ENCODE measurements around the gene UGT1A1.

The UGT1A1 gene

DNA sequence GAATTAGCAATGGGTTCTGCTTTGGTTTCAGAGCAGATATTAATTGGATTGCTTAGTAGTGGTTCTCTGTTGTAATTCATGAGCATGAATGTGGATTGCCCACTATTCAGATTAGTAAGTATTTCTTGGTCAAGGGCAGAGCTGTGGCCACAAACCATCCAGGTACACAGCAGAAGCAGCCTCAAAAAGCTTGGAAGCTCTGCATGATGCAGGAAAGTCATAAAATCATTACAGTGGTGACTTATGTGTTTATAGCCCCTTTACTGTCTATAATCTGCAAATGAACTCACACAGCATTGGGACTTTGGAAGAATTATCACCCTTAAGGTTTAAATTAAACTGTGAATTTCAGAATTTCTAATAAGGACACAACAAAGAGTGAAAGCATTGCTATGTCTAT, 1.9 kb upstream of the UGT1A1 start:
- TF ChIP-seq, protein P1, sequence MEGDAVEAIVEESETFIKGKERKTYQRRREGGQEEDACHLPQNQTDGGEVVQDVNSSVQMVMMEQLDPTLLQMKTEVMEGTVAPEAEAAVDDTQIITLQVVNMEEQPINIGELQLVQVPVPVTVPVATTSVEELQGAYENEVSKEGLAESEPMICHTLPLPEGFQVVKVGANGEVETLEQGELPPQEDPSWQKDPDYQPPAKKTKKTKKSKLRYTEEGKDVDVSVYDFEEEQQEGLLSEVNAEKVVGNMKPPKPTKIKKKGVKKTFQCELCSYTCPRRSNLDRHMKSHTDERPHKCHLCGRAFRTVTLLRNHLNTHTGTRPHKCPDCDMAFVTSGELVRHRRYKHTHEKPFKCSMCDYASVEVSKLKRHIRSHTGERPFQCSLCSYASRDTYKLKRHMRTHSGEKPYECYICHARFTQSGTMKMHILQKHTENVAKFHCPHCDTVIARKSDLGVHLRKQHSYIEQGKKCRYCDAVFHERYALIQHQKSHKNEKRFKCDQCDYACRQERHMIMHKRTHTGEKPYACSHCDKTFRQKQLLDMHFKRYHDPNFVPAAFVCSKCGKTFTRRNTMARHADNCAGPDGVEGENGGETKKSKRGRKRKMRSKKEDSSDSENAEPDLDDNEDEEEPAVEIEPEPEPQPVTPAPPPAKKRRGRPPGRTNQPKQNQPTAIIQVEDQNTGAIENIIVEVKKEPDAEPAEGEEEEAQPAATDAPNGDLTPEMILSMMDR (IDR thresholded peaks at IDR 0.05): no peak

DNA sequence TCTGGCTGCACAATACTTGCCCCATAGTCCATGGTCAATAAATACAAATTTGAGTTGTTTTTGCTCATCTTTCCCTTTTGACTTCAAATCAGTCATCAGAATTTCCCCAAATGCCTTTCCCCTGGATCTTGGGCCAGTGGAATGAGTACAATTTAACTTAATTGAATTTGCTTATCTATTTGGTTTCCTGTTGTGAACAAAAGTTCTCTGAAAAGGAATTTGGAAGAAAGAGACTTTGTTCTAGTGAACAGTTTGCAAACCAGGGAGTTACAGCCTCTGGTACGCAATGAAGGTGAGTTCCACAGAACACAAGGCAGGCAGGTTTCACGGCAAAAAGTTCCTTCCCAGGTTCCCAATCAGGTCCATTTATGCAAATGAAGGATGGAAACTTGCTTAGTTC, 1.2 kb upstream of the UGT1A1 start:
- TF ChIP-seq, protein P1 (IDR thresholded peaks at IDR 0.05): no peak

DNA sequence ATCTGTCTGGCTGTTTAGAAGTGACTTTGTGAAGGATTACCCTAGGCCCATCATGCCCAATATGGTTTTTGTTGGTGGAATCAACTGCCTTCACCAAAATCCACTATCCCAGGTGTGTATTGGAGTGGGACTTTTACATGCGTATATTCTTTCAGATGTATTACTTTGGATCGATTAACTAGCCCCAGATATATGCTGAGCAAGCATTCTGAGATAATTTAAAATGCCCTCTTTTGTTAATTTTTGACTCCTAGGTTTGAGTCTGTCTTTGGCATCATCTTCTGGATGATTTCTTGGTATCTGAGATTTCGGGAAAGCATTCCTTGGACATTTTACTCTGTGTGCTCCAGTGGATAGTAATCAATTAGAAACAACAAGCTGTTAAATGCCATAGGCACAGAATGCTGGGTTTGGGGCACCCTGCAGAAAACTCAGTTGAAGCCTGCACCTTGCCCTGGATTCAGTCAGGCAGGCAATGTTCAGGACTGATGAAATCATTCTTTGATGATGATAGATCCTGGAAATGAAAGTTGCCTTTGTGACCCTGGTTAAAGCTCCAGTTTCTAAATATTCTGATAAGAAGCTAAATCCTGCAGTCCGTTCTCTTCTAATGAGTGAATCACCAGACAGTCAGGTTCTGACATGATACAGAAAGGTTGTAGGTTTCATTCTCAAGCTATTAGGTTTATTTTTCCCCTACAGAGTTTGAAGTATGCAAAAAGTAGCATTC, 1.1 kb downstream of the UGT1A1 start:
- TF ChIP-seq, protein P1 (IDR thresholded peaks at IDR 0.05): no peak

DNA sequence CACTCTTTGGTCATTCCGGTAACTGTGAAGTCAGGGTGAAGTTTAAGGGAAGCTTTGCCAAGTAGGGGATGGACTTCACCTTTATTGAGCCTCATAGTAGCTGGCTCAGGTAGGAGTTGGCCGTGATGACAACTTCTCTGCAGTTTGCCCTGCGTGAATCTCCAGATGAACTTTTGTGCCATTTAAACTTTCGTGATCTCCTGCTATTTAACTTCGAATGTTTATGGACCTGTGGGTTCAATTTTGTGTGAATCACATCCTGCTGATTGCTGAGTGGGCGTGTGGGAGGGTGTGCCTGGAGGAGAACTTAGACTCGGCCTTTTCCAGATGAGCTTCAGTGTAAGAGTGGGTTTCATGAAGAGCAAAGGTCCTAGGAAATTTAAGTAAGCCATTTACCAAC, 4.2 kb downstream of the UGT1A1 start:
- TF ChIP-seq, protein P1 (IDR thresholded peaks at IDR 0.05): no peak

DNA sequence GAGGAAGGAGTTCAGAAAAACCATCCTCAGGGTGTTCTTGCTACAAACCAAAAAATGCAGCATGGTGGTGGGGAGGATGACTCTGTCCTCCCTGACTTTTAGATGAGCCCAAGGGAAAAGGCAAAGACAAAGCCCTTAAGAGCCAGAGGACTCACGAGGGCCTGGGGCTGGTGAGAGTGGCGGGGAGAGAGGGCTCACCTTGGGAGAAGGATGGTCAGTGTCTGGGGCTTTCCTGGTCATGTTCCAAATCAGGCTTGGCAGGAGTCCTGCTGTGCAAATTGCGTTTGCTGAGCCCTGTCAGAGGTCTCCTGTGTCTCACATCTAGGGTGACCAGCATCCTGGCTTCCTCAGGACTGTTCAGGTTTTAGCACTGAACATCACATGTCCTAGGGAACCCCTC, 4.7 kb downstream of the UGT1A1 start:
- TF ChIP-seq, protein P1 (IDR thresholded peaks at IDR 0.05): no peak

DNA sequence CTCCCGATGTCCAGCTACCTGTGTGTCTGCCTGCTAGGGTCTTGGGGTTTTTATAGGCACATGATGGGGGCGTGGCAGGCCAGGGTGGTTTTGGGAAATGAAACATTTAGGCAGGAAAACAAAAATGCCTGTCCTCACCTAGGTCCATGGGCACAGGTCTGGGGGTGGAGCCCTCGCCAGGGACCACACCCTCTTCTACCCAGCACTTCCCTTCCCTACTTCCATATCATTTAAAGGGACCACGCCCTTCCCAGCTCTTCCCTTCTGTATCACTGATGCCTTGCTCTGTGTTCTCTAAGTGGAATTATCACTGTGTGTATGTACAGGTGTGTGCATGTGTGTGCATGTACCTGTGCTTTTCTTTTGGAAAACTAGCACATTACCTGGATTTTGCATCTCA, 6.3 kb downstream of the UGT1A1 start:
- TF ChIP-seq, protein P1 (IDR thresholded peaks at IDR 0.05): no peak

DNA sequence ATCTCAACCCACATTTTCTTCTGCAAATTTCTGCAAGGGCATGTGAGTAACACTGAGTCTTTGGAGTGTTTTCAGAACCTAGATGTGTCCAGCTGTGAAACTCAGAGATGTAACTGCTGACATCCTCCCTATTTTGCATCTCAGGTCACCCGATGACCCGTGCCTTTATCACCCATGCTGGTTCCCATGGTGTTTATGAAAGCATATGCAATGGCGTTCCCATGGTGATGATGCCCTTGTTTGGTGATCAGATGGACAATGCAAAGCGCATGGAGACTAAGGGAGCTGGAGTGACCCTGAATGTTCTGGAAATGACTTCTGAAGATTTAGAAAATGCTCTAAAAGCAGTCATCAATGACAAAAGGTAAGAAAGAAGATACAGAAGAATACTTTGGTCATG, 8.0 kb downstream of the UGT1A1 start:
- TF ChIP-seq, protein P1 (IDR thresholded peaks at IDR 0.05): no peak

DNA sequence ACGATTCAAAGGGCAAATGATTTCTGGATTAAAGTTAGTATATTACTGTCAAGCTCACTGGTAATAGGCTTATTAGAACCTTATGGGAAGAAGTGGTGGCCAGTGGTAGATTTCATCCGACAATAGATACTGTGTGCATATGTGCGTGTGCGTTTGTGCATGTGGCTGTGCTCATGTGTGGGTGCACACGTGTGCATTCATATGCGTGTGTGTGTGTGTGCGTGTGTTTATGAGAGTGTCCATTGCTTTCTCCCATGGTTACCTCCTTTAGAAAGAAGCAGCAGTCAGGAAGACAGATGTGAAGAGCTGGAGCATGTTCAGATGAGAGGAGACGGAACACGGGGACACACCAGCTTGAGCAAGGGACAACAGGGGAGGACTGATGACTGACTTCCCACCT, 9.2 kb downstream of the UGT1A1 start:
- TF ChIP-seq, protein P1 (IDR thresholded peaks at IDR 0.05): no peak

Data from LNCAP (cell line).